ENCODE data around the gene PPT2.

PPT2 gene

GRCh38 chr6:32181148-32181702 is 27.3 kb downstream of the PPT2 start:
- H3K36me3 ChIP-seq, result peaks cover 49% of the 10 kb centered on the region
- H3K9me3 ChIP-seq, result no peaks in the 10 kb centered on the region
- H3K4me3 ChIP-seq (ENCODE audit: low read depth in 1 of 2, low read length in 1 of 2), result no peak overlapping the region
- TF ChIP-seq, protein P1, sequence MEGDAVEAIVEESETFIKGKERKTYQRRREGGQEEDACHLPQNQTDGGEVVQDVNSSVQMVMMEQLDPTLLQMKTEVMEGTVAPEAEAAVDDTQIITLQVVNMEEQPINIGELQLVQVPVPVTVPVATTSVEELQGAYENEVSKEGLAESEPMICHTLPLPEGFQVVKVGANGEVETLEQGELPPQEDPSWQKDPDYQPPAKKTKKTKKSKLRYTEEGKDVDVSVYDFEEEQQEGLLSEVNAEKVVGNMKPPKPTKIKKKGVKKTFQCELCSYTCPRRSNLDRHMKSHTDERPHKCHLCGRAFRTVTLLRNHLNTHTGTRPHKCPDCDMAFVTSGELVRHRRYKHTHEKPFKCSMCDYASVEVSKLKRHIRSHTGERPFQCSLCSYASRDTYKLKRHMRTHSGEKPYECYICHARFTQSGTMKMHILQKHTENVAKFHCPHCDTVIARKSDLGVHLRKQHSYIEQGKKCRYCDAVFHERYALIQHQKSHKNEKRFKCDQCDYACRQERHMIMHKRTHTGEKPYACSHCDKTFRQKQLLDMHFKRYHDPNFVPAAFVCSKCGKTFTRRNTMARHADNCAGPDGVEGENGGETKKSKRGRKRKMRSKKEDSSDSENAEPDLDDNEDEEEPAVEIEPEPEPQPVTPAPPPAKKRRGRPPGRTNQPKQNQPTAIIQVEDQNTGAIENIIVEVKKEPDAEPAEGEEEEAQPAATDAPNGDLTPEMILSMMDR (IDR thresholded peaks at IDR 0.05), result no peak
- peak overlapping the region; percentile 97 for H3K27ac ChIP-seq
- H3K4me1 ChIP-seq (ENCODE audit: control insufficient read depth in 1 of 2, insufficient read depth in 1 of 2, low read depth in 1 of 2, low read length in 1 of 2), result peaks cover 32 to 46% of the 10 kb centered on the region in 2 experiments
- H3K27me3 ChIP-seq, result no peaks in the 10 kb centered on the region

DNA sequence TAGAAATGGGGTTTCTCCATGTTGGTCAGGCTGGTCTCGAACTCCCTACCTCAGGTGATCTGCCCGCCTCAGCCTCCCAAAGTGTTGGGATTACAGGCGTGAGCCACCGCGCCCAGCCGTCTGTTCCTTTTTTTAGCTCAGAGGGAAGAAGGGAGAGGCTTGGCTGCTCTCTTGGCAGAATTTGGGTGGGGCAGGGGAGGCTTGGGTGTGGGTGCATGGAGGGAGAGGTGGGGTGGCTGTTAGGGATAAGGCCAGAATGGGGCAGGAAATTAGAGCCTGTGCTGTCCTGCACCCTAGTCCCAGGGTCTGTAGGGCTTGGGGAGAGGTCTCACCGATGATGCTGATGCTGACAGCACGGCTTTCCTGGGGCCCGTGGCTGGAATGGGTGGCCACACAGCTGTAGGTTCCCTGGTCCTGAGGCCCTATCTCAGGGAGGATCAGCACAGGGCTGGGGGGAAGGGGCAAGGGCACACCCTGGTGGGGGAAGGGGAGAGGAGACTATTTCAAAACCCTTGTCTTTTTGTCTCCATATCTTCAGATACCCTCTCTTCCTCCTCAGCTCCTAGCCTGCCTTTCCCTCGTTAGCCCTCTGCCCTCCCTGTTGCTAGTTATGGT is 28.1 kb downstream of the PPT2 start:
- Histone ChIP-seq H3K4me3 (ENCODE audit: low read depth in 1 of 2, low read length in 1 of 2) (no peak overlapping the region), H3K27ac (peak overlapping the region; percentile 97), H3K9me3 (no peaks in the 10 kb centered on the region), H3K36me3 (peaks cover 57% of the 10 kb centered on the region), H3K4me1 (ENCODE audit: control insufficient read depth in 1 of 2, insufficient read depth in 1 of 2, low read depth in 1 of 2, low read length in 1 of 2) (peaks cover 32 to 45% of the 10 kb centered on the region in 2 experiments), H3K27me3 (no peaks in the 10 kb centered on the region)
- TF ChIP-seq, protein P1 (IDR thresholded peaks at IDR 0.05), result no peak

- Histone ChIP-seq H3K9me3 (no peaks in the 10 kb centered on the region), H3K4me1 (ENCODE audit: control insufficient read depth in 1 of 2, insufficient read depth in 1 of 2, low read depth in 1 of 2, low read length in 1 of 2) (peaks cover 32 to 45% of the 10 kb centered on the region in 2 experiments), H3K27me3 (no peaks in the 10 kb centered on the region), H3K36me3 (peaks cover 62% of the 10 kb centered on the region), H3K27ac (peak overlapping the region; percentile 97), H3K4me3 (ENCODE audit: low read depth in 1 of 2, low read length in 1 of 2) (no peak overlapping the region)
- TF ChIP-seq, protein P1 (IDR thresholded peaks at IDR 0.05), result no peak
Observed at GRCh38 chr6:32182555-32182981, 28.6 kb downstream of the PPT2 start.

DNA sequence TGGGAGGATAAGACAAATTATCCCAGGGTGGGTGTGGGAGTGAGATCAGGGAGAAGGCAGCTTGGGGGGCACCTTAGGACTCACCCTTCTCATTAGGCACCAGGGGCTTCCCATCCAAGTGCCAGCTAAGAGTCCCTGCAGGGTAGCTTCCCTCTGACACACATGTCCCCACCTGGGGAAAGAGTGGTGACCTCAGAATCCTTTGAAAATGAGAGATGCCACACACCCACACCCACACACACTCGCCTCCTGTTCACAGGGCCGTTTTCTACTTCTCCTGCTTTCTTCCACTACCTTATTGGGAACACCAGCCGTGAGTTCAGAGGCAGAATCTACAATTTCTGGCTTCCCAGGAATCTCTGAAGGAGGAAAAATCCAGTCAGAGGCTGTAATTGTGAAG is 29.1 kb downstream of the PPT2 start:
- Histone ChIP-seq H3K4me3 (ENCODE audit: low read depth in 1 of 2, low read length in 1 of 2) (no peak overlapping the region), H3K4me1 (ENCODE audit: control insufficient read depth in 1 of 2, insufficient read depth in 1 of 2, low read depth in 1 of 2, low read length in 1 of 2) (peaks cover 36 to 48% of the 10 kb centered on the region in 2 experiments), H3K27me3 (no peaks in the 10 kb centered on the region), H3K9me3 (no peaks in the 10 kb centered on the region), H3K27ac (peak overlapping the region; percentile 97), H3K36me3 (peaks cover 67% of the 10 kb centered on the region)
- TF ChIP-seq, protein P1 (IDR thresholded peaks at IDR 0.05), result no peak

DNA sequence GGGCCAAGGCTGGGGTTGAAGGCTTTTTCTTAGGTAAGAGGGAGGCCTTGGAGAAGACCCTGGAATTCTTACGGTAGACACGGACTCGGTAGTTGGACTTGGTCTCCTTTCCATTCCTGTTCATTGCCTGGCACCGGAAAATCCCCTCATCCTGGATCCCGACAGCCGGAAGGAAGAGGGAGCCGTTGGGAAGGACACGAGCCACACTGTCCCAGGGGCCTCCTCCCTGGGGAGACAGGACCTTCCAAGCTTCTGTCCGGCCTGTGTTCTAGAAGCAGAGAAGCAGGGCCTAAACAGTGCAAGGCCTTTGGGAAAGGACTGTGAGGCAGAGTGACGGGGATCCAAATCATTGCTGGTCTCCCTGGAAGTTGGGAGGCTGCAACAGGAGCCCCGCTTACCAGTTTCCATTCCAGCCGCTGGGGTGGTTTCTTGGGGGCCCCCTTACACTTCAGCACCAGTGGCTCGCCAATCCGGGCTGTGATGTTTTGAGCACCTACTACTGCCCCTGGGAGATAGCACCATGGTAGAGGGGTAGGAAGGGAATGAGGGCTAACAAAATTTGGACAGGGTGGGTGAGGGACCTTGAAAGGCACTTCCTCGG is 29.6 kb downstream of the PPT2 start:
- H3K4me3 ChIP-seq (ENCODE audit: low read depth in 1 of 2, low read length in 1 of 2), result no peak overlapping the region
- H3K36me3 ChIP-seq, result peaks cover 71% of the 10 kb centered on the region
- no peaks in the 10 kb centered on the region for H3K9me3 ChIP-seq
- no peaks in the 10 kb centered on the region for H3K27me3 ChIP-seq
- H3K4me1 ChIP-seq (ENCODE audit: control insufficient read depth in 1 of 2, insufficient read depth in 1 of 2, low read depth in 1 of 2, low read length in 1 of 2), result peaks cover 40 to 51% of the 10 kb centered on the region in 2 experiments
- peak overlapping the region; percentile 97 for H3K27ac ChIP-seq
- TF ChIP-seq, protein P1 (IDR thresholded peaks at IDR 0.05), result no peak

Measured in neutrophil (primary cell).